Choroid plexus epithelial cell (primary cell): ENCODE data around the gene EEFSEC.

ENCODE experiments used
- DNase-seq: peaks from one replicate; pipeline ENCODE4 v3.0.0-alpha.2; 2010; ENCODE audit warnings: low read depth
- H3K4me3 ChIP-seq: 2 replicates; pipeline ENCODE4 v1.5.1; 2011; ENCODE audit warnings: low read depth, mild to moderate bottlenecking, control low read depth, low read length, moderate library complexity
- TF ChIP-seq, protein P1 (sequence below): conservative IDR thresholded peaks from 2 replicates; pipeline ENCODE4 v1.5.1; 2011; ENCODE audit warnings: low read depth, mild to moderate bottlenecking, control low read depth, inconsistent platforms, low read length, moderate library complexity

EEFSEC gene

DNA sequence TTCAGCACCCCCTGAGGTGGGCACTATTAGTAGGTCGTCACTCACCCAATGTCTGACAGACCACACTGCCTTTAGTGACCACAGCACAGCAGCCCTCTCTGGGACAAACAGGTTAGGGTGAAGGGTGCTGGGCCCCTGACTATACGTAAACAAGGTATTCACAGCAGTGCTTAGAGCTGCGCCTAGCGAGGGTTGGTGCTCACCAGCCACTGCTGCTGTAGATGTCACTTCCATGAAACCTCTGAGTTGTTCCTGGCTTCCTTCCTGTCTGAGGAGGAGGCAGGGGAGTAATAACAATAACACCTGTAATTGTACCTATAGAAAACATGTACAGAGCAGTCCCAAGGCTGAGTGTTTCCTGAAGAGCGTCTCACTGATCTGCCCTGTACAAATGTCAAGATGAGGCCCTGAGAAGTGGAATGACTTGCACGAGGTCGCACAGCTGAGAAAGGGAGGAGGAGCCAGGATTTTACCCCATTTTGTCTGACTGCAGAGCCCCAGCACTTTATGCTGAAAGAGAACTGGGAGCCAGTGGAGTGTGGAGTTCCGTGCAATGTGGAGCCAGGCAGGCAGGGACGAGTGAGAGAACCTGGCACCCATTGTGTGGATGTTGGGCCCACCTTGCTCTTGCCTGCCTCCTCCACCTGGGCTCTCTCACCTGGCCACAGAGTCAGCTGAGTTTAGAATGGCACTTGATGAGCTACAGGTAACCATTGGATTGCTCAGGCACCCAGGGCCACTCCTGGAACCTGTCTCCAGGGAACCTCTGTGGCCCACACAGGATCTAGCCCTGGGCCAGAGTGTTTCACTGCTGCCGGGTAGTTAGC is 219.6 kb downstream of the EEFSEC start:
- no peak overlapping the region for H3K4me3 ChIP-seq
- TF ChIP-seq, protein P1, sequence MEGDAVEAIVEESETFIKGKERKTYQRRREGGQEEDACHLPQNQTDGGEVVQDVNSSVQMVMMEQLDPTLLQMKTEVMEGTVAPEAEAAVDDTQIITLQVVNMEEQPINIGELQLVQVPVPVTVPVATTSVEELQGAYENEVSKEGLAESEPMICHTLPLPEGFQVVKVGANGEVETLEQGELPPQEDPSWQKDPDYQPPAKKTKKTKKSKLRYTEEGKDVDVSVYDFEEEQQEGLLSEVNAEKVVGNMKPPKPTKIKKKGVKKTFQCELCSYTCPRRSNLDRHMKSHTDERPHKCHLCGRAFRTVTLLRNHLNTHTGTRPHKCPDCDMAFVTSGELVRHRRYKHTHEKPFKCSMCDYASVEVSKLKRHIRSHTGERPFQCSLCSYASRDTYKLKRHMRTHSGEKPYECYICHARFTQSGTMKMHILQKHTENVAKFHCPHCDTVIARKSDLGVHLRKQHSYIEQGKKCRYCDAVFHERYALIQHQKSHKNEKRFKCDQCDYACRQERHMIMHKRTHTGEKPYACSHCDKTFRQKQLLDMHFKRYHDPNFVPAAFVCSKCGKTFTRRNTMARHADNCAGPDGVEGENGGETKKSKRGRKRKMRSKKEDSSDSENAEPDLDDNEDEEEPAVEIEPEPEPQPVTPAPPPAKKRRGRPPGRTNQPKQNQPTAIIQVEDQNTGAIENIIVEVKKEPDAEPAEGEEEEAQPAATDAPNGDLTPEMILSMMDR = no peak
- DNase-seq = no peak

DNA sequence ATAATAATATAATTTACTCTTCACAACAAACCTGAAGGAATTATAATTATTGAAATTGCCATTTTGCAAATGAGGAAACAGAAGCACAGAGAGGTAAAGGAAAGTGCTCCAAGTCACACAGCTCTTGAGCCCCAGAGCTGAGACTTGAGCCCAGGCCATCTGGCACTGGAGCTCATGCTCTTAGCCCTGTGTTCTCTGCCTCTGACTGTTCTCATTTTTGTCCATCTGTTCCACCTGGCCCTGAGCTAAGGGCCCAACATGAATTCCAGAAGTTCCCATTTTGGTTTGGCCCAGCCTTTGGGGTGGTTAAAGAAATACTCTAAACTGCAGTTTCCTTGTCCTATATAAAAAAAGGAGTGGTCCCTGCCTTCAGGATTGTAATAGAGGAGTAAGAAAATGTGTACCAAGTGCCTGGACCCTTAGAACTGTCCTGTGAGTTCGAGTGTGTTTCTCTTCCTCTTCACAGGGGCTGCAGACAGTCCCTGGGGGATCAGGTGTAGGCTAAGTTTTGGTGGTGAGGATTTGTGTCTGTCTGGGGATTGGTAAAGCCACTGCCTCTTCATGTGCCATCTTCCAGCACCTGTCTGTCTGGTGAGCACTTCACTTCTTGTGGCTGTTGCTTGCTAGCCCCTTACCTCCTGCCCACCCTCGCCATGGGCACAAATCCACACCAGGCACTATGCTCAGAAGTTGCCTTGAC is 221.6 kb downstream of the EEFSEC start:
- TF ChIP-seq, protein P1 = no peak
- no peak overlapping the region for H3K4me3 ChIP-seq
- DNase-seq = no peak

DNA sequence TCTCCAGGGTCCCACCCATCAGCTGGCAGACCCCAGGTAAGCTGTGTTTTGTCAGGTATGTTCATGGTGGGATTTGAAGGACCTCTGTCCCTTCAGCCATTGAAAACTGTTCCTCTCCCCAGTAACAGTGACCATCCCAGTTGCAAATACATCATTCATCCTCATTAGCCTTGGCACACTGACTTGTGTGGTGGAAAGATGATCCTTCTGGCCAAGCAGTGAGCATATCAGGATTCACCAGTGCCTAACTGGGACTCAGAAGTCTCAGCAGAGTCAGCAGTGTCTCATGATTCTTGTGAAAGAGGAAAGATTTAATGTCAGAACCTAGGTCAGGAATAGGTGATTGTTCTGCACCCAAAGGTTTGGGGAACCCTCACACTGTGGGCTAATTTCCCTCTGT is 223.2 kb downstream of the EEFSEC start:
- H3K4me3 ChIP-seq = no peak overlapping the region
- TF ChIP-seq, protein P1 = no peak
- DNase-seq = no peak

DNA sequence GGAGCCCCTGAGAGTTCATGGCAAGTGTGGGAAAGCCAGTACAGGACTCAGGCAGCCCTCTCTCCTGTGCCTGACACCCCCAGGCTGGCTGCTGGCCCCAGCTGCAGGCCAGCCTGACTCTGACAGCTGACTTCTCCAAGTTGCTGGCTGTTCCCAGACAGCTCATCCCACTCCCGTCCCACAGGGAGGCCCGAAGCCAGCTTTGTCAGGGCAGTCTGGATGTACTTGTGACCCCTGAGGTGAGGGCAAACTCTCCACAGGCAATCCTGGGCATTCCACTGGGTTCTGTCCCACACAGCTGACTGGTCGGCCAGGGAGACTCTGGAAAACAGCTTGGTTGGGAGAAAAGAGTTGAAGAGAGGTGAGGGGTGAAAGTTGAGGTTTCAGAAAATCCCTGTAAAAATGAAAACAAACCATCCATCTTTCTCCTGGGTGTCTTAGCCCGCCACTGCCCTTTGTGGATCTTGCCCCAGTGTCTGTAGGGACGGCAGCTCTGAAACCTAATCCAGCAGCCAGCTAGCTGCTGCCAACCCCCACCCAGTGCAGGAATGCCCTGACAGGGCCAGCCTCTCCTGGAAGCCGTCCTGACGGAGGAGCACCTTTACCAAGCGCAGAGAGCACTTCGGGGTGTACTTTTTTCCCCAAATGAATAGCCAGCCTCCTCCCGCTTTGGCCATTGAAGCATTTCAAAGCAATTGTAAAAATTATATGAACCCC is 225.5 kb downstream of the EEFSEC start:
- TF ChIP-seq, protein P1 = no peak
- no peak overlapping the region for H3K4me3 ChIP-seq

DNA sequence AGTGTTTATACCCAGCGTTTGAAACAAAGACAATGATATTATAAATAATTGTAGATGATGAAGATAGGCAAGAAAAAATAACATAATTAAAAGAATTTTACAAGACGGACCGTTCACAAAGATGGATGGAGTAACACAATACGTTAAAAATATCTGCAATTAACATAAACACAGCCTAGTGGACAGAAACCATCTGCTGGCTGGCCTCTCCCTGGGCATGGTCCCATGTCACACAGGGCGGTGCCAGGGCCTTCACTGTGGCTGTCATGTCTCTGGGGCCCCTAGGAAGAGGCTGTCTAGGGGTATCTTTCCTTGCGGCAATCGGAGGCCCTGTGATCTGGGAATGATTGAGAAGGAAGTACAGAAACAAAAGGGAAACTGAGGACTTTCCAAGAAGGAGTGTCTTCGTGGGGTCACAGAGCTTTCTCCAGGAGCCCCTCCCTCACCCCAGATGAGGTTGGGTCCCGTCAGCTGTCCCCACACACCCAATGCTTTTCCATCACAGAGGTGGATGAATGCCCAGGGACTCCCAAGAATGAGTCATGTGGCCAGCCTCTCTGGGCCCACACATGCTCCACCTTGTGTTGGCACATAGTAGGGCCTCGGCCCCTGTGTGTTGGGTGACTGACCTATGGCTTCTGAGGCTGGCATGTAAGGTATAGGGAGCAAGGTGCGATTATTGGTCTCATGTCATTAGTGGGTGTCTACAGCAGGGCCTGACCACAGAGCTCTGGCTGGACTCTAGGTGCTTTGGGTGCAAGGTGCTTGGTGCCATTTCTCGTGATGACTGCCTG is 226.3 kb downstream of the EEFSEC start:
- no peak for DNase-seq
- no peak overlapping the region for H3K4me3 ChIP-seq
- TF ChIP-seq, protein P1 = no peak

More for the DNA sequence above, 225.5 kb downstream of the EEFSEC start:
- DNase-seq = peak; percentile 33

DNA sequence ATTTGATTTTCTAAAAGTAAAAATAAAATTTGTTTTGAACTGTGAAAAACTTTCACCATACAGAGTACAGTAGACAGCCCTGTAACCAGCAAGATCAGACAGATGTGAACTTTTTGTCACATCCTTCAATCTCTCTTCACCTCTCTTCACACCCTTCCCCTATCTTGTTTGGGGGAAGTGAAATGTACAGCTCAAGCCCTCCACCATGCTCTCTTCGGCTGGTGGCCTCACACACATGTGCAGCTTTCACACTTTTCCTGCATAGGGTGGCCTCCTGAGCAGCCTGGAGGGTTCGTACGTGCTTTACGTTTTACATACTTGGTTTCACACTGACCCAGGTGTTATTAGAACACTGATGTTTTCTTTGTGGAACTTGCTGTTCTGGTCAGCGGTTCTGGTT is 227.0 kb downstream of the EEFSEC start:
- no peak overlapping the region for H3K4me3 ChIP-seq
- TF ChIP-seq, protein P1 = no peak
- no peak for DNase-seq
